CD4-positive, alpha-beta T cell (primary cell): Measurements from ENCODE around the gene SLC44A1. TPM values are rescaled to one million over a fixed set of nuclear protein-coding genes. Genes with fewer than 3 reads are reported as not detected.

Source experiments
- ATAC-seq: fragments of 200-7000 bp; cut with Tn5 transposase; one replicate; pipeline ENCODE4 v1.10.0; 2022; ENCODE audit warnings: mild to moderate bottlenecking; ENCODE audit not compliant: poor library complexity
- CTCF ChIA-PET: fragments of 350-600 bp; sonication (Branson Sonifier 250); formaldehyde crosslinking; loops from one replicate; lab custom pipeline; 2021; ENCODE audit warnings: antibody characterized with exemption, inconsistent platforms; lab: Charles Lee
- POLR2A ChIA-PET: fragments of 350-600 bp; sonication (Branson Sonifier 250); formaldehyde crosslinking; loops from one replicate; lab custom pipeline; 2021; ENCODE audit warnings: antibody characterized with exemption, inconsistent platforms; lab: Charles Lee
- DNase-seq, 14 experiments: peaks; one replicate each; pipeline ENCODE4 v3.0.0-alpha.2; 2013 to 2020; ENCODE audit warnings: mixed read lengths in 2 of 14
- H3K27ac ChIP-seq, 2 donors: one replicate each; pipeline versions ENCODE4 v1.5.1 to v1.7.0; 2013; ENCODE audit warnings: low read length in 2 of 2, low read depth in 1 of 2, mild to moderate bottlenecking in 1 of 2
- H3K27me3 ChIP-seq, 2 experiments: 1 replicate in 1 of 2; 2 replicates in 1 of 2; pipeline versions ENCODE4 v1.6.1 to v1.7.0; 2013; ENCODE audit warnings: low read length in 2 of 2, control low read depth in 1 of 2, mild to moderate bottlenecking in 1 of 2, moderate library complexity in 1 of 2; ENCODE audit not compliant: insufficient read depth in 2 of 2, control insufficient read depth in 1 of 2
- H3K36me3 ChIP-seq: one replicate; pipeline ENCODE4 v1.6.1; 2013; ENCODE audit warnings: low read length, control low read depth; ENCODE audit not compliant: insufficient read depth
- H3K4me1 ChIP-seq: one replicate; pipeline ENCODE4 v1.6.1; 2013; ENCODE audit warnings: low read length, control low read depth; ENCODE audit not compliant: insufficient read depth
- H3K4me3 ChIP-seq: one replicate; pipeline ENCODE4 v1.5.1; 2013; ENCODE audit warnings: mild to moderate bottlenecking, low read length, moderate library complexity
- H3K9me3 ChIP-seq, 2 experiments: 1 replicate in 1 of 2; 2 replicates in 1 of 2; pipeline versions ENCODE4 v1.6.1 to v1.7.0; 2013; ENCODE audit warnings: low read length in 2 of 2, mild to moderate bottlenecking in 2 of 2, control low read depth in 1 of 2, moderate library complexity in 1 of 2; ENCODE audit not compliant: control insufficient read depth in 1 of 2, insufficient read depth in 1 of 2
- H3K27ac Mint-ChIP-seq: one replicate; pipeline ENCODE4 v1.8.0; 2020; ENCODE audit warnings: mixed read lengths
- H3K27me3 Mint-ChIP-seq: one replicate; pipeline ENCODE4 v1.8.0; 2021; ENCODE audit warnings: mixed read lengths
- H3K36me3 Mint-ChIP-seq: one replicate; pipeline ENCODE4 v1.8.0; 2021; ENCODE audit warnings: low read depth, mixed read lengths
- H3K4me1 Mint-ChIP-seq: one replicate; pipeline ENCODE4 v1.8.0; 2021; ENCODE audit warnings: low read depth, mixed read lengths
- H3K4me3 Mint-ChIP-seq: one replicate; pipeline ENCODE4 v1.8.0; 2020; ENCODE audit warnings: mild to moderate bottlenecking, mixed read lengths
- H3K9me3 Mint-ChIP-seq: one replicate; pipeline ENCODE4 v1.8.0; 2020; ENCODE audit warnings: mixed read lengths
- CTCF ChIP-seq: fragments of 200-600 bp; IDR thresholded peaks from one replicate; pipeline ENCODE4 v1.8.0; 2022; ENCODE audit warnings: antibody characterized with exemption, mild to moderate bottlenecking
- intact Hi-C, 2 experiments: fragments of 100-400 bp; cut with DNase I in 1 of 2; cut with micrococcal nuclease in 1 of 2; formaldehyde crosslinking; loops; one replicate each; pipeline versions ENCODE4 v1.15.1 to v1.9.0; 2023 to 2025; cut with DNase I, micrococcal nuclease
- total RNA-seq, 174 experiments: library from RNA in 2 of 174; stranded (reverse) in 2 of 174; gene quantifications; one replicate each; pipeline ENCODE4 v1.2.3 and lab custom pipeline; 2021 to 2026

Gene SLC44A1
- total RNA-seq, 2 experiments from 2014 or later, result 5.1 to 5.9 TPM

GRCh38 chr9:105359892-105360291 lies 115.4 kb downstream of the SLC44A1 start:
- DNase-seq (no peak), ATAC-seq (no peak)
- peaks cover 14% of the 10 kb centered on the region for H3K36me3 ChIP-seq
- Mint-ChIP-seq H3K27me3 (no peaks in the 10 kb centered on the region), H3K4me1 (peaks cover 14% of the 10 kb centered on the region), H3K4me3 (no peak overlapping the region), H3K27ac (no peak overlapping the region), H3K36me3 (peaks cover 48% of the 10 kb centered on the region), H3K9me3 (no peaks in the 10 kb centered on the region)
- ChIA-PET CTCF (no interaction called here), POLR2A (interaction anchor here (1.3 kb wide), 1 partner anchor 115 kb away, joined by 4 read pairs; the partner anchor contains the start of gene SLC44A1)
- no peak for TF ChIP-seq CTCF
- H3K27ac ChIP-seq, result no peak overlapping the region
- no peaks in the 10 kb centered on the region for H3K9me3 ChIP-seq
- no peaks in the 10 kb centered on the region for H3K4me1 ChIP-seq
- no peak overlapping the region for H3K4me3 ChIP-seq
- no peaks in the 10 kb centered on the region for H3K27me3 ChIP-seq
- intact Hi-C loops, result no loop called here

GRCh38 chr9:105360344-105360743 lies 115.9 kb downstream of the SLC44A1 start:
- intact Hi-C loops, result no loop called here
- H3K4me1 ChIP-seq, result no peaks in the 10 kb centered on the region
- Mint-ChIP-seq H3K27ac (no peak overlapping the region), H3K9me3 (no peaks in the 10 kb centered on the region), H3K27me3 (no peaks in the 10 kb centered on the region), H3K4me3 (no peak overlapping the region), H3K36me3 (peaks cover 52% of the 10 kb centered on the region), H3K4me1 (peaks cover 10% of the 10 kb centered on the region)
- no peaks in the 10 kb centered on the region for H3K27me3 ChIP-seq
- no peak for ATAC-seq
- ChIA-PET POLR2A (interaction anchor here (1.3 kb wide), 1 partner anchor 116 kb away, joined by 4 read pairs; the partner anchor contains the start of gene SLC44A1), CTCF (no interaction called here)
- no peak overlapping the region for H3K27ac ChIP-seq
- H3K36me3 ChIP-seq, result peaks cover 14% of the 10 kb centered on the region
- no peak for TF ChIP-seq CTCF
- DNase-seq, result no peak
- no peak overlapping the region for H3K4me3 ChIP-seq
- no peaks in the 10 kb centered on the region for H3K9me3 ChIP-seq

- H3K4me1 ChIP-seq, result no peaks in the 10 kb centered on the region
- intact Hi-C loops, result no loop called here
- Mint-ChIP-seq H3K36me3 (peaks cover 64% of the 10 kb centered on the region), H3K27me3 (no peaks in the 10 kb centered on the region), H3K9me3 (no peaks in the 10 kb centered on the region), H3K4me1 (no peaks in the 10 kb centered on the region), H3K27ac (no peak overlapping the region), H3K4me3 (no peak overlapping the region)
- TF ChIP-seq CTCF, result no peak
- peaks cover 14% of the 10 kb centered on the region for H3K36me3 ChIP-seq
- no peak overlapping the region for H3K27ac ChIP-seq
- DNase-seq (no peak), ATAC-seq (no peak)
- no peak overlapping the region for H3K4me3 ChIP-seq
- no peaks in the 10 kb centered on the region for H3K27me3 ChIP-seq
- ChIA-PET CTCF (no interaction called here), POLR2A (no interaction called here)
- no peaks in the 10 kb centered on the region for H3K9me3 ChIP-seq
Measured at GRCh38 chr9:105361873-105362272, 117.4 kb downstream of the SLC44A1 start.
